ENCODE measurements around the gene PLXNA4. TPM values are rescaled to one million over a fixed set of nuclear protein-coding genes. Genes with fewer than 3 reads are reported as not detected.

Gene PLXNA4
- total and polyA plus RNA-seq, 2 donors (not counting 1 experiment from before 2014, with no cell fraction given): not detected

DNA sequence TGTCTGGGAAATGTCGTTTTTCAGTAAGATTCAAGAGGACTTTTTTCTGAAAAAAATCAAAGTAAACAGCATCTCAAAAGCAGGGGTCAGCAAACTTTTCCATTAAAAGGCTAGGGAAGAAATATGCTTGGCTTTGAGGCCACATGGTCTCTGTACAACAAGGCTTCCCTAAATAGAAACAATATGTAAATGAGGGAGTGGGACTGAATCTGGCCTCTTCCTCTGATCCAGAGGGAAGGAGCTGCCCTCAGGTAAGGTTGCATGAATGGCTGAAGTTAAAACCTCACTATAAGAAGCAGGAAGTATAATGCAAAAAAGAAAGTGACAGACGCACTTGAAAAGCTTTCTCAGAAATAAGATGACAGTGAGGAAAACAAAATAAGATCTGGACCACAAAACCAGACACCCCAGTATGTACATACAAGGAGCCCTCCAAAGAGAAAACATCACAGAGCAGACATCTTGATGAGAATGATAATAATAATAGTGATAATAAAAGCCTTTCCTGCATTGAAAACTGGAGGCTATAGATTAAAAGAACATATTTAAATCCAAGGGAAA is 115.2 kb downstream of the PLXNA4 start:
- no peak for ATAC-seq (ENCODE audit: low read depth)
- Histone ChIP-seq H3K36me3 (replicated peaks in 1 of 2; ENCODE audit: control extremely low read depth in 1 of 2, control insufficient read depth in 1 of 2, extremely low read depth in 1 of 2, insufficient read depth in 2 of 2, low read length in 1 of 2) (no peaks in the 10 kb centered on the region), H3K27me3 (replicated peaks in 1 of 4; ENCODE audit: control extremely low read depth in 1 of 4, control insufficient read depth in 3 of 4, insufficient read depth in 4 of 4, low read length in 3 of 4) (no peaks in the 10 kb centered on the region), H3K4me1 (ENCODE audit: control insufficient read depth in 2 of 2, insufficient read depth in 2 of 2, low read length in 2 of 2) (no peaks in the 10 kb centered on the region), H3K4me3 (ENCODE audit: control extremely low read depth in 1 of 5, extremely low read depth in 1 of 5, insufficient read depth in 1 of 5, low read depth in 2 of 5, low read length in 4 of 5) (no peak overlapping the region), H3K79me2 (ENCODE audit: control insufficient read depth, insufficient read depth, low read length) (no peaks in the 10 kb centered on the region), H3K9me3 (ENCODE audit: control extremely low read depth in 1 of 3, control insufficient read depth in 2 of 3, insufficient read depth in 1 of 3, low read length in 2 of 3) (peaks cover 0 to under 1% (median 0%) of the 10 kb centered on the region in 3 donors), H3K4me2 (replicated peaks; ENCODE audit: low read depth, low read length, poor library complexity, severe bottlenecking) (no peak overlapping the region), H3K27ac (ENCODE audit: low read length in 2 of 2) (no peak overlapping the region), H4K20me1 (ENCODE audit: control insufficient read depth, insufficient read depth, low read length, poor library complexity, severe bottlenecking) (no peaks in the 10 kb centered on the region), H3K9ac (ENCODE audit: low read length) (no peak overlapping the region), H2AFZ (ENCODE audit: insufficient read depth, low read depth, low read length, poor library complexity, severe bottlenecking) (peak overlapping the region; percentile 39)
- H3K9me3 Mint-ChIP-seq (ENCODE audit: insufficient read depth): no peaks in the 10 kb centered on the region
- peaks cover 13% of the 10 kb centered on the region for H3K27me3 Mint-ChIP-seq
- intact Hi-C loops (cut with micrococcal nuclease): no loop called here
- no peak for TF ChIP-seq EZH2 (IDR thresholded peaks at IDR 0.05; ENCODE audit: borderline replicate concordance, insufficient read depth, low read depth, low read length, poor library complexity, severe bottlenecking)
- no peak for TF ChIP-seq CTCF (IDR thresholded peaks at IDR 0.05)
- no peak overlapping the region for H3K27ac Mint-ChIP-seq
- DNase-seq: no peak
- no CpG with 5 or more reads among the region's 2 CpGs for WGBS (ENCODE audit: insufficient coverage)
- no peaks in the 10 kb centered on the region for H3K4me1 Mint-ChIP-seq
- no peak overlapping the region for H3K4me3 Mint-ChIP-seq
- CTCF ChIA-PET: no interaction called here
- POLR2A ChIA-PET: no interaction called here

DNA sequence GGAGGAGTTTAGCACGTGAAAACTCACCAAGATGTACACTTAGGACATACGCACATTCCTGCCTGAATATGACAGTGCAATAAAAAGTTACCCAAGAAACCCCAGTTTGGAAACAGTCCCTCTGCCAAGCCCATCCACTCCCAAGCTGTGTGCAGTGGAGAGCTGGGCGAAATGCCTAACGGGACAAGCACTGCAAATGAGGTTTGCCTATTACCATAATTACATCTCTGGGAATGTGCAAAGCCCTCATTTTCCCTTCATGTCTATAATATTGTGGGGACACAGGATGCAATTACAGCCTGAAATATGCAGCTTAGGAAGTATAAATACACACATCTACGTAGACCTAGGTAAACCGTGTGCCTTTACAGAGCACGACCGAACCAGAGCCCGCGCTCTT is 117.5 kb downstream of the PLXNA4 start:
- H3K9me3 ChIP-seq (ENCODE audit: control extremely low read depth in 1 of 3, control insufficient read depth in 2 of 3, insufficient read depth in 1 of 3, low read length in 2 of 3): no peaks in the 10 kb centered on the region
- H3K27me3 ChIP-seq (replicated peaks in 1 of 4; ENCODE audit: control extremely low read depth in 1 of 4, control insufficient read depth in 3 of 4, insufficient read depth in 4 of 4, low read length in 3 of 4): no peaks in the 10 kb centered on the region
- Mint-ChIP-seq H3K27me3 (peaks cover 17% of the 10 kb centered on the region), H3K9me3 (ENCODE audit: insufficient read depth) (no peaks in the 10 kb centered on the region), H3K27ac (no peak overlapping the region), H3K4me3 (no peak overlapping the region), H3K4me1 (no peaks in the 10 kb centered on the region)
- TF ChIP-seq CTCF (IDR thresholded peaks at IDR 0.05): no peak
- no peak for TF ChIP-seq EZH2 (IDR thresholded peaks at IDR 0.05; ENCODE audit: borderline replicate concordance, insufficient read depth, low read depth, low read length, poor library complexity, severe bottlenecking)
- no peak overlapping the region for H3K4me3 ChIP-seq (ENCODE audit: control extremely low read depth in 1 of 5, extremely low read depth in 1 of 5, insufficient read depth in 1 of 5, low read depth in 2 of 5, low read length in 4 of 5)
- POLR2A ChIA-PET: no interaction called here
- no peaks in the 10 kb centered on the region for H4K20me1 ChIP-seq (ENCODE audit: control insufficient read depth, insufficient read depth, low read length, poor library complexity, severe bottlenecking)
- H3K4me1 ChIP-seq (ENCODE audit: control insufficient read depth in 2 of 2, insufficient read depth in 2 of 2, low read length in 2 of 2): no peaks in the 10 kb centered on the region
- no peak for ATAC-seq (ENCODE audit: low read depth)
- H2AFZ ChIP-seq (ENCODE audit: insufficient read depth, low read depth, low read length, poor library complexity, severe bottlenecking): no peak overlapping the region
- no peak overlapping the region for H3K4me2 ChIP-seq (replicated peaks; ENCODE audit: low read depth, low read length, poor library complexity, severe bottlenecking)
- no peak overlapping the region for H3K9ac ChIP-seq (ENCODE audit: low read length)
- H3K27ac ChIP-seq (ENCODE audit: low read length in 2 of 2): no peak overlapping the region
- DNase-seq: no peak
- intact Hi-C loops (cut with micrococcal nuclease): no loop called here
- WGBS (ENCODE audit: insufficient coverage): 100% methylated on average over 5 of the region's 10 CpGs
- no peaks in the 10 kb centered on the region for H3K79me2 ChIP-seq (ENCODE audit: control insufficient read depth, insufficient read depth, low read length)
- CTCF ChIA-PET: no interaction called here
- H3K36me3 ChIP-seq (replicated peaks in 1 of 2; ENCODE audit: control extremely low read depth in 1 of 2, control insufficient read depth in 1 of 2, extremely low read depth in 1 of 2, insufficient read depth in 2 of 2, low read length in 1 of 2): no peaks in the 10 kb centered on the region

All from B cell (primary cell).